ENCODE measurements around the gene SAP30BP. TPM values are rescaled to one million over a fixed set of nuclear protein-coding genes. Genes with fewer than 3 reads are reported as not detected.

The SAP30BP gene
- total RNA-seq, 1 experiment from 2014 or later, result 149 TPM

GRCh38 chr17:75625813-75626486 lies 41.2 kb upstream of the SAP30BP start:
- no peaks in the 10 kb centered on the region for H4K20me1 ChIP-seq (ENCODE audit: insufficient read depth)
- H3K4me3 ChIP-seq (replicated peaks in 1 of 2; ENCODE audit: low read depth in 1 of 2, low read length in 2 of 2), result no peak overlapping the region
- H3K79me2 ChIP-seq (ENCODE audit: insufficient read depth, low read length), result no peaks in the 10 kb centered on the region
- no peaks in the 10 kb centered on the region; a peak in 1 of 4 replicates for H3K4me1 ChIP-seq (ENCODE audit: control insufficient read depth in 1 of 2, insufficient read depth in 2 of 2, low read length in 2 of 2)
- ChIA-PET POLR2A (no interaction called here), CTCF (interaction anchor here (0.8 to 2.0 kb wide), 4 partner anchors 10 to 137 kb away, joined by 3 to 13 read pairs (median 4); a partner anchor contains a TSS), RAD21 (ENCODE audit: low non-redundant PET in 1 of 2, low total read pairs in 2 of 2, uncharacterized antibody in 2 of 2, unreplicated experiment in 2 of 2) (no interaction called here)
- no peak overlapping the region; the same call in 1 of the 2 replicates for H3K27ac ChIP-seq (ENCODE audit: low read depth, low read length)
- no peak overlapping the region for H2AFZ ChIP-seq (ENCODE audit: low read depth, low read length, poor library complexity, severe bottlenecking)
- intact Hi-C loops (cut with micrococcal nuclease), result no loop called here
- H3K9me3 ChIP-seq (ENCODE audit: control insufficient read depth in 1 of 2, insufficient read depth in 1 of 2, low read depth in 1 of 2, low read length in 2 of 2), result no peaks in the 10 kb centered on the region
- TF ChIP-seq SRF (IDR thresholded peaks at IDR 0.05; ENCODE audit: low read depth) (no peak), YY1 (IDR thresholded peaks at IDR 0.05; ENCODE audit: extremely low read depth, insufficient replicate concordance, low read depth, low read length) (no peak), RAD21 (IDR thresholded peaks at IDR 0.05; ENCODE audit: low read depth) (peak; percentile 57), POLR2A (IDR thresholded peaks at IDR 0.05; ENCODE audit: borderline replicate concordance, extremely low read depth, insufficient read depth, insufficient read length) (no peak), JUND (IDR thresholded peaks at IDR 0.05) (no peak), CTCF (IDR thresholded peaks at IDR 0.05 in 2 of 3, conservative IDR thresholded peaks at IDR 0.05 in 1 of 3; ENCODE audit: borderline replicate concordance in 1 of 3, insufficient read depth in 1 of 3, low read depth in 2 of 3, low read length in 2 of 3) (peak; percentile 67 to 99 (median 98); a peak in 5 of 6 replicates), SP1 (IDR thresholded peaks at IDR 0.05; ENCODE audit: low read depth) (no peak), MAX (IDR thresholded peaks at IDR 0.05) (no peak), ZNF274 (IDR thresholded peaks at IDR 0.05; ENCODE audit: low read depth, low read length) (no peak), REST (IDR thresholded peaks at IDR 0.05; ENCODE audit: low read depth) (no peak), ZBTB33 (IDR thresholded peaks at IDR 0.05; ENCODE audit: extremely low read depth, insufficient replicate concordance, low read length) (no peak), ZFX (IDR thresholded peaks at IDR 0.05) (0 out of 2 replicates have a peak, but pooled peaks have one; percentile 19)
- H3K9ac ChIP-seq (ENCODE audit: low read length), result no peak overlapping the region
- H3K36me3 ChIP-seq (ENCODE audit: control insufficient read depth in 1 of 2, insufficient read depth in 2 of 2, low read length in 2 of 2), result no peaks in the 10 kb centered on the region
- H3K27me3 ChIP-seq (ENCODE audit: insufficient read depth, low read length), result no peaks in the 10 kb centered on the region
- no peaks in the 10 kb centered on the region for H3K9me2 ChIP-seq (ENCODE audit: insufficient read depth)
- peak; percentile 86 for ATAC-seq
- H3K4me2 ChIP-seq (ENCODE audit: low read length), result no peak overlapping the region
- BruUV-seq (replicated peaks), result no TSS peak
- DNase-seq (ENCODE audit: low read depth, low spot score), result no peak
